LoVo (cell line): ENCODE results near the gene SORCS2.

ENCODE experiments used
- DNase-seq: peaks from one replicate; pipeline ENCODE4 v3.0.0-alpha.2; 2016; ENCODE audit warnings: low spot score

The SORCS2 gene

DNA sequence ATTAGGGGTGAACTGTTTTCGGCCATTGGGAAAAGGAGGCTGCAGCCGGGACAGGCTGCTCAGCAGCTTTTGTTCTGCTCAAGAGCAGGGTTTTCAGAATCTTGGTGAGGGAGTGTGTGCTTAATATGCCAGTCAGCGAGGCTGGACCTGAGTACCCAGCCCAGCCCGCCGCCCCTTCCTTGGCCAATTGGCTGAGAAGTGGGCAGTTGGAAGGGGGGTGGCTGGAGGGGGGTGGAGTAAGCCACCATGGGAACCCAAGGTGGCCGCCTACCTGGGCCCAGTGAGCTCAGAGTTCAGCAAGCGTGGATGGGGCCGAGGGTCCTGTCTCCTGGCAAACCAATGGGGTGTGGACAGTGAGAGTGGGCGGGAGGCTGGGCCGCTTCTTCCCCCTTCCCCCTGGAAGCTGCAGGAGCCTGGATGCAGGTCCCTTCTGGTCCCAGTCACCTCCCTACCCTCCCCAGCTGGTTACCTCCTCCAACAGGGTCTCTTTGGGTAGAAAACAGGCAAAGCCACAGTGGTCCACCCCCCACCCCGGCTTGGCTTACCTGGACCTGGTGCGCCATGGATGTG lies 52.5 kb downstream of the SORCS2 start:
- DNase-seq = no peak

GRCh38 chr4:7247521-7247920 lies 55.2 kb downstream of the SORCS2 start:
- no peak for DNase-seq

DNA sequence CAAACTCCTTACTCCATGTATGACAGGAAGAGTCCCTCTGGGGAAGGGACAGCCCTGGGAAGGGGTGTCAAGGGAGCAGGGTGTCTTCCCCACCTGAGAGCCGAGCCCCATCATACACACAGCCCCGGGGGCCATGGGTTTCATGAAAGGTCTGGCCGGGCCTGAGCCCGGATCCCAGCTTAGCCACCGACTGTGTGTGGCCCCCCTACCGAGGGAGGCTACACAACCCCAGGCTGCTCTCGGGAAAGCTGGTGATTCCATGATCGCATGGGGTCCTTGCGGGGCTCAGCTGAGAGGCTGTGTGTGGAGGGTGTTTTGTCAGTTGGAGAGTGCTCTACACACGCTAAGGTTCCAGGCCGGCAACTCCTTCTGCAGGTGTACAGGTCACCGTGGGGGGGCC lies 55.6 kb downstream of the SORCS2 start:
- no peak for DNase-seq

DNA sequence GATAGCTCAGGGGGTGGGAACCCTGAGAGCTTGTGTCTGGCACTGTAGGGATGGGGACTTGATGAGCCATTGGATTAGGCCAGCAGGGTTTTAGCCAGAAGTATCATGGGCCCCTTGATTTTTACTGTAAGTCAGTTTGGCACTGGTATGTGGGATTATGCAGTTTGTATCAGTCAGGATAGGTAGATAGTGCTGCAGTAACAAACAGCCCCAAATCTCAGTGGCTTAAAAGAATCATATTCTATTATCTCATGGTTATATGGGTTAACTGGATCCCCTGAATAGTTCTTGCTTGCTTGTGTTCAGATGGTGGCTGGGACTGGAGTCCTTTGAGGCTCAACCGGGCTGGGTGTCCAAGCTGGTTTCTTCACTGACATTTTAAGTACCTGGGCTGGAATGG lies 56.5 kb downstream of the SORCS2 start:
- DNase-seq = no peak

- DNase-seq = no peak
Measured at GRCh38 chr4:7251321-7251720, 59.0 kb downstream of the SORCS2 start.

DNA sequence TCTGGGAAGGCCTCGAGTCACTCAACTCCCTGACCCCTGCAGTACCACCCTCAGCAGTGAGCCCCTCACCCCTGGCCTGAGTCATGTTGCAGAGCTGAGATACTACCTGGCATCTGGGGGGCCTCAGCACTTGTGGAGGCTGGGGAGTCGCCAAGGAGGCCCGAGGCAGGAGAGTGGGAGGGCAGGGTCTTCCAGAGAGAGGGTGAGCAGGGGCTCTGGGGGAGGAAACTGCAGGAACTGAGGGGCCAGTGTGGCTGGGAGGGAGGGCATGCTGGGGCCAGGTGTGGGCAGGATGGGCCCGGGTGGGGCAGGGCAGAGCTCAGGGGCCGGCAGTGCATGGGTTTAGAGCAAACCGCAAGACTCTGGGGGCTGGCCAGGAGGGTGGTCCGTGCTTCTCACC lies 59.7 kb downstream of the SORCS2 start:
- DNase-seq = no peak

- DNase-seq = no peak
Measured at GRCh38 chr4:7252510-7253340, 60.4 kb downstream of the SORCS2 start.

- DNase-seq = no peak
Measured at GRCh38 chr4:7253341-7253700, 61.0 kb downstream of the SORCS2 start.

DNA sequence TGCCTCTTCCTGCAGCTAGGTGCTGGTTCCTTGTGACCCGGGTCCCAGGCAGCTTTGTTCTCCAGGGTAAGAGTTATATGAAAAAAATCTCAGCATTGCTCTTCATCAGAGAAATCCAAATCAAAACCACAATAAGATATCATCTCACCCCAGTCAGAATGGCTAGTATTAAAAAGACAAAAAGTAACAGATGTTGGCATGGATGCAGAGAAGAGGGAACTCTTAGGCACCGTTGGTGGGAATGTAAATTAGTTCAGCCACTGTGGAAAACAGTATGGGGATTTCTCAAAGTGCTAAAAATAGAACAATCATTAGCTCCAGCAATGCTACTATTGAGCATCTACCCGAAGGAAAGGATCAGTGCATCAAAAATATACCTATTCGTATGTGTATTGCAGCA lies 61.5 kb downstream of the SORCS2 start:
- no peak for DNase-seq

DNA sequence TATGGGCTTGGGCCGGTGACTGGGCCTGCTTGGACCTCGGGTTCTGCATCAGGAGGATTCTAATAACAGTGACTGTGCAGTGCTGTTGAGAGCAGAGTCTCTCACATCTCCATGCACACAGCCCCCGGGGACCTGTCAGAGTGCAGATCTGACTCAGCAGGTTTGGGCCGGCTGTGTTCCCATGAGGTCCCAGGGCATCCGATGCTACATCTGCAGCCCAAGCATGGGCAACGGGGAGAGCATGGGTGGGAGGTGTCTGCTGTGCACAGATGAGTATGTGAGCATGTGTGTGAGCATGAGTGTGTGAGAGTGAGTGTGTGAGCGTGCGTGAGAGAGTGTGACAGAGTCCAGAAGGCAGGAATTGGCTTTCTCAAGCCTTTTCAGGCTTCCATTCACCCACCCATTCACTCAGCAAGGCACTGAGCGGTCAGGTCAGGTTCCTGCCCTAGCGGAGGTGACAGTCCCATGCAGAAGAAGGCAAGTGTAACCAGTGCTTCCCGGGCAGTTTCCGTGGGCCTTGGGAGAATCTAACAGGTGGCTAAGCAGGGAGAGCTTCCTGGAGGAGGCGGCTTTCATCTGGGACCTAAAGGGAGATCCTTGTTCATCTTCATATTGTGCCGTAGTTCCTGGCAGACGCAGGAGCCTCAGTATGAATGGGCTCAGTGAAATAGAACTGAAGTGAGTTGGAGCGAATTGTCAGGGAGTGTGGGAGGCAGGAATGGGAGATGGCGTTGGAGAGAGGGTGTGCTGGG lies 62.6 kb downstream of the SORCS2 start:
- DNase-seq = no peak

GRCh38 chr4:7255488-7255881 lies 63.1 kb downstream of the SORCS2 start:
- DNase-seq = no peak

DNA sequence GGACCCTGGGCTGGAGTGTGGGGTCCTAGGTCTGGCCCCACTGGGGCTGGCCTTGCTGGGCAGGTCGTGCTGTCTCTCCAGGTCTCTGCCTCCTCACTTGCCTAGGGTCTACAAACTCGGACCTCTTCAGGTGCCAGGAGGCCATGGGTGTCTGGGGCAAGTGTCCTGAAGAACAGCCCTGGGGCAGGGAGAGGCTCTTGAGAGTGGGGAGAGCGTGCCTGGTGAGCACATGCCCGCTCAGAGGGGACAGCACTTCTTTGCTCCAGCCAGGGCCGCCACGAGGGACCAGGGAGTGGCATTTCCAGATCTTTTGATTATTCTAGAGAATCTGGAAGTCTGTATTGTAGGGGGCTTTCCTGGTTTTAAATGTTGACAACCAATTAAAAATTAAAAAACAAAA lies 63.7 kb downstream of the SORCS2 start:
- DNase-seq = no peak

- DNase-seq = no peak
Measured at GRCh38 chr4:7256984-7257810, 64.9 kb downstream of the SORCS2 start.

DNA sequence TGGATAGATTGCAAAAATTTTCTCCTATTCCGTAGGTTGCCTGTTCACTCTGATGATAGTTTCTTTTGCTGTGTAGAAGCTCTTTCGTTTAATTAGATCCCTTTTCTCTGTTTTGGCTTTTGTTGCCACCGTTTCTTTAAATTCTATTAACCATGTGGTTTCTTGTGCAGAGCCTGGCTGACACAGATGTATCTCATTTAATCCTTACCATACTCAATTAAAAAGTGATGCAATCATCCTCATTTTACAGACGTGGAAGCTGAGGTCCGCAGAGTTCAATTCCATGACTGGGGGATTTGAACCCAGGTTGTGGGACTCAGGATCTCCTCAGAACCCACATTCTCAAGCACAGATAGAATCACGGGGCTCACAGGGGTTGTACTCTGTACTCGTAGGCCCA lies 66.7 kb downstream of the SORCS2 start:
- DNase-seq = no peak

DNA sequence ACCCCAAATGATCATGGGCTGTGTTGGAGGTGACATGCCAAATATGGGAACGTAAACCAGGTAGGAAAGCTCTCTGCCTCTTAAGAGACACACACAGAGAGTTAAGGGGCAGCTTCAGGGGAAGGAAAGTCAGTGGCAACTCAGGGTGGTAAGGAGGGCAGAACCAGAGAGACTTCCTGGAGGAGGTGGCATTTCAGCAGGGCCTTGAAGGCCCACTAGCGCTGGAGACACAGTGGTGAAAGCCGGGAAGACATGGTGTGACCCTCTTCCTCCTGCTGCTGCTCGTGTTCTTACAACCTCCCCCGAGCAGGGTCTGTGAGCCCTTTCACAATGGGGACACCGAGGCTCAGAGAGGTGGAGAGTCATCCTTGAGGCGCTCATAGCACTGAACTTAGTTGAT lies 68.2 kb downstream of the SORCS2 start:
- DNase-seq = no peak

DNA sequence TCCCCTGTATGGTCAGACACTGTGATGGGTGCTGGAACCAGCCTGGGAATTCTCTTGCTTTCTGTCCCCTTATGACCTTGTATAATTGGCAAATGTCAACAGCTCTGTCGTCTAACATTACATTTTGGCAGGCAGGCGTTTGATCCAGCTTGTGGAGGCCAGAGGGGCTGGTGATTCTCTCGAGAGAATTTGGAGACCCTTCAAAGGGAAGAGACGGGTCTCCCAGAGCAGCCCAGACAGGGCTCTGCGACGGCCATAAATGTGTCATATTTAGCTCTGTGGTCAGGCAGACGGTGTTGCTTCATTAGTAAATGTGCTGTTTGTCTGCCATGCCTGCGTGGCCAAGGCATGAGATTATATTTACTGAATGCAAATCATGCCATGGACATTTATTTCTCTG lies 68.7 kb downstream of the SORCS2 start:
- no peak for DNase-seq

GRCh38 chr4:7261536-7261935 lies 69.2 kb downstream of the SORCS2 start:
- no peak for DNase-seq

DNA sequence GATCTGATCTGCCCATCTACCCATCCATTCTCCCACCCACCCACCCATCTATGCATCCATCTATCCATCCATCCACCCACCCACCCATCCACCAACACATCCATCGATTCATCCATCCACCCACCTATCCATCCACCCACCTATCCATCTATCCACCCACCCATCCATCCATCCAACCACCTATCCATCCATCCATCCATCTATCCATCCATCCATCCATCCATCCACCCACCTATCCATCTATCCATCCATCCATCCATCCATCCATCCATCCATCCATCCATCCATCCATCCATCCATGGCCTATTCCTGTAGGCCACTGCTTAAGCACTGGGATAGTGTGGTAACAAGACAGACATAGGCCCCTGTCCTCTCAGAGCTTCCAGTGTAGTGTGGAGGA lies 69.8 kb downstream of the SORCS2 start:
- no peak for DNase-seq

GRCh38 chr4:7263166-7263565 lies 70.8 kb downstream of the SORCS2 start:
- no peak for DNase-seq

DNA sequence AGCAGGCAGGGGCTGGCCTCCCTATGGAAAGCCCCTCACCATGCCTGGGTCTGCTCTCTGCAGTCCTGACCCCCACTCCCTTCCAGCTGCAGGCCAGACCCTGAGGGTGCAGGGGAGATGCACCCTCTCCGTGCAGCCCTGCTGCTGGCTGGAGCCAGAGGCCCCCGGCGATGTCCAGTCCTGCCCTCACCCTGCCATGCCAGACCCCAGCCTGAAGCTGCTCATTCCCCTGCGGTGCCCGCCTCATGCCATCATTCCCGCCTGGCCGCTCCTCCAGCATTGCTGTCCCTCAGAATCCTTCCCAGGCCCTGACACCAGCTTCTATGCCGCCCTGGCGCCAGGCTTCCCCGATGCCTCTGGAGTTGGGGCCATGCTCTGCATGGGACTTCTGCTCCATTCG lies 72.4 kb downstream of the SORCS2 start:
- no peak for DNase-seq

DNA sequence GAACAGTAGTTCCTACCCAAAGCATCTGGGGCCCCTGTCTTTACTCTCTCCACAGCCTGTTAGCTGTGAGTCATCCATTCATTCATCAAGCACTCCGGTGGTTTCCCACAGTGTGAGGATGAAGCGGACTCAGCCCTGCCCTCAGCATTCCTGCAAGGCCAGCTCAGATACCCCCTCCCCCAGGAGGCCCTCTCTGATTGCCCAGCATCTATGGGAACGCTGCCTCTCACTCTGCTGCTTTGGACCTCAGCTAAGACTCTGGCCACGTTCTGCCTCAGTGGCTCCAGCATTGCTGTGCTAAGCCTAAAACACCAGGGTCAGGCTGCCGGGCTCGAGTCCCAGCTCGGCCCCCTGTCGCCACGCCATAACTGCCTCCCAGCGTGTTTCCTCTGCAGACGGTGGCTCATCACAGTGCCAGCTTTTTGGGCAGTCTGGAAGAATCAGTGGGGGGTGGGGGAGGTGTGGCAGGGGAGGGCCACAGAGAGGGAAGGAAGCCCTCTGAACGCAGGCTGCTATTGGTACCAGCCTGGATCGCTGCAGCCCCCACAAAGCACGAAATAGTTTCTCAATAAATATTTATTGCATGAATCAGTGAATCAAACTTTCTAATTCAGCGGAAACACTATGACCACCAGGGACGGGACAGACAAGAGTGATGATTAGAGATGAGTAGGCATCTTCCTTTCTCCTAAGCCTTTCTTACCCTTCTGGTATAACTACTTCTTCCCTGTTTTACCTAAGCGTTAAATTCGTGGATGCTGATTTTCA lies 74.4 kb downstream of the SORCS2 start:
- no peak for DNase-seq

GRCh38 chr4:7267829-7268228 lies 75.5 kb downstream of the SORCS2 start:
- DNase-seq = no peak
